OCI-M2 (cell line): ENCODE data around the gene HRAS.

Experiments used
- DNase-seq: peaks from one replicate; lab custom pipeline; 2025; ENCODE audit not compliant: unreplicated experiment; lab: John Stamatoyannopoulos, UW

The HRAS gene

GRCh38 chr11:554428-555226, 19.3 kb upstream of the HRAS start:
- no peak for DNase-seq

- no peak for DNase-seq
These were observed 18.6 kb upstream of the HRAS start for GRCh38 chr11:553988-554340.

- no peak for DNase-seq
These were observed 18.0 kb upstream of the HRAS start for GRCh38 chr11:553083-553987.

GRCh38 chr11:551596-551995, 16.2 kb upstream of the HRAS start:
- DNase-seq, result no peak

GRCh38 chr11:551131-551530, 15.8 kb upstream of the HRAS start:
- no peak for DNase-seq

- DNase-seq, result no peak
These were observed 15.3 kb upstream of the HRAS start for GRCh38 chr11:550746-551085.

- no peak for DNase-seq
These were observed 14.8 kb upstream of the HRAS start for GRCh38 chr11:550021-550745.

- no peak for DNase-seq
These were observed 13.6 kb upstream of the HRAS start for GRCh38 chr11:548700-549603.

GRCh38 chr11:545171-545570, 9.8 kb upstream of the HRAS start:
- DNase-seq, result no peak

GRCh38 chr11:544817-545166, 9.4 kb upstream of the HRAS start:
- no peak for DNase-seq

GRCh38 chr11:541433-541885, 6.1 kb upstream of the HRAS start:
- DNase-seq, result no peak

- no peak for DNase-seq
These were observed 5.4 kb upstream of the HRAS start for GRCh38 chr11:540583-541432.

GRCh38 chr11:539971-540481, 4.7 kb upstream of the HRAS start:
- no peak for DNase-seq

- DNase-seq, result no peak
These were observed 3.2 kb upstream of the HRAS start for GRCh38 chr11:538431-539051.

- no peak for DNase-seq
These were observed 2.5 kb upstream of the HRAS start for GRCh38 chr11:537622-538430.

- peak; percentile 45 for DNase-seq
These were observed 1.7 kb upstream of the HRAS start, which contains the start of gene LRRC56 for GRCh38 chr11:536841-537621. TSS of gene LRRC56 (plus strand) at chr11:537527. CDS start at chr11:540685, 3,158 bp downstream.

- DNase-seq, result no peak
These were observed 212 bp downstream of the HRAS start for GRCh38 chr11:535210-535518.
